Measurements from ENCODE around the gene INPP1.

DNA sequence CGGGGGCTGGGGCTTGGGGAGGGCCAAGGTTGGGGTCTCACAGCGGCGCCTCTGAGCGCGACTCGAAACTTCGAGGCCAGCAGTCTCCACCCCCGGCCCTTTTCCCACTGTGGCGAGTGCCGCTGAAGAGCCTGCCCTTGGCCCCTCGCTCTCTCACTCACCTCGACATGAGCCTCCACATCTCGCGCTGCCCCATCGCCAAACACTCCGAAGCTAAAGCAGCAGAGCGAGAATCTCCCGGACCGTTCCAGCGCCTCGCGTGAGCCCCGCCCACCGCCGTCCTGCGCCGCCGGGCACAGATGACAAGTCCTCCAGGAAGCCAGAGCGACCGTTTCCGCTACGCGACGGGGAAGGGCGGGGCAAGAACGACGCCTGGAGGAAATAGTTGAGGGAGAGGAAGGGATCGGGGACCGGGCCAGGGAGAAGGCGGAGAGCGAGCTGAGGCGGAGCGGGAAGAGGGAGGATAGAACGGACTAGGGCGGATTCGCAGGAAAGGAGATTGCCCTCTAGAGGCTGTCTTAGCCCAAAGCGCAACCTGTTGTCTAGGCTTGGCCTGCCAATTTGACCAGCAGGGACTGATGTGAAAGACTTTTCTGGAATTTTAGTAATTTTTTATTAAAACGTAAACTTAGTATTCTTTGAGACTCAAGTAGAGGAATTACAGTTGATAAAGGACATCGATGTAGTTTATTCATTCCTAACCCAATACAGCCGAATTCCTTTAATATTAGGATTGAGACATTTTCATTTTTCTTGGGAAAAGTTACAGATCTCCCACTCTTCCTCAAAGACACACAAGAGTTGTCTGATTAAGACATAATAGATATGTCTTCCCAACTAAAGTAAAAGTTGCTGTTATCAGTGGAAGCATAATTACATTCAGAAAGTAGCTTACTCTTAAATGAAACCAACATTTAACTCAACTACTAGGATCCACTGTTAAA is 23.6 kb upstream of the INPP1 start, which contains the start of gene HIBCH:
- TF ChIP-seq, protein P1, sequence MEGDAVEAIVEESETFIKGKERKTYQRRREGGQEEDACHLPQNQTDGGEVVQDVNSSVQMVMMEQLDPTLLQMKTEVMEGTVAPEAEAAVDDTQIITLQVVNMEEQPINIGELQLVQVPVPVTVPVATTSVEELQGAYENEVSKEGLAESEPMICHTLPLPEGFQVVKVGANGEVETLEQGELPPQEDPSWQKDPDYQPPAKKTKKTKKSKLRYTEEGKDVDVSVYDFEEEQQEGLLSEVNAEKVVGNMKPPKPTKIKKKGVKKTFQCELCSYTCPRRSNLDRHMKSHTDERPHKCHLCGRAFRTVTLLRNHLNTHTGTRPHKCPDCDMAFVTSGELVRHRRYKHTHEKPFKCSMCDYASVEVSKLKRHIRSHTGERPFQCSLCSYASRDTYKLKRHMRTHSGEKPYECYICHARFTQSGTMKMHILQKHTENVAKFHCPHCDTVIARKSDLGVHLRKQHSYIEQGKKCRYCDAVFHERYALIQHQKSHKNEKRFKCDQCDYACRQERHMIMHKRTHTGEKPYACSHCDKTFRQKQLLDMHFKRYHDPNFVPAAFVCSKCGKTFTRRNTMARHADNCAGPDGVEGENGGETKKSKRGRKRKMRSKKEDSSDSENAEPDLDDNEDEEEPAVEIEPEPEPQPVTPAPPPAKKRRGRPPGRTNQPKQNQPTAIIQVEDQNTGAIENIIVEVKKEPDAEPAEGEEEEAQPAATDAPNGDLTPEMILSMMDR (optimal IDR thresholded peaks at IDR 0.05 in 1 of 3, IDR thresholded peaks at IDR 0.05 in 1 of 3, conservative IDR thresholded peaks at IDR 0.05 in 1 of 3; ENCODE audit: extremely low read depth in 1 of 3, insufficient read depth in 2 of 3, low read length in 3 of 3) = peak; percentile 86 to 91 (median 88)
- no peak for TF ChIP-seq EZH2 (IDR thresholded peaks at IDR 0.05; ENCODE audit: low read length)
